Neuronal stem cell (in vitro differentiated cells): Measurements from ENCODE around the gene NUDT2.

Experiments used
- DNase-seq: peaks from one replicate; pipeline ENCODE4 v3.0.0-alpha.2; 2013; ENCODE audit warnings: low spot score
- H2AFZ ChIP-seq: one replicate; pipeline ENCODE4 v1.6.1; 2013; ENCODE audit warnings: mild to moderate bottlenecking, low read length, inconsistent platforms
- H2AK5ac ChIP-seq: 2 replicates; pipeline ENCODE4 v1.6.1; 2013; ENCODE audit warnings: low read depth, mild to moderate bottlenecking, inconsistent platforms, low read length, moderate library complexity, mixed read lengths
- H2BK120ac ChIP-seq: 2 replicates; pipeline ENCODE4 v1.6.1; 2013; ENCODE audit warnings: low read depth, mild to moderate bottlenecking, inconsistent platforms, low read length, moderate library complexity, mixed read lengths
- H2BK12ac ChIP-seq: one replicate; pipeline ENCODE4 v1.6.1; 2013; ENCODE audit warnings: low read length, inconsistent platforms
- H2BK15ac ChIP-seq: 2 replicates; pipeline ENCODE4 v1.6.1; 2013; ENCODE audit warnings: mild to moderate bottlenecking, low read length, inconsistent platforms, mixed read lengths
- H2BK5ac ChIP-seq: one replicate; pipeline ENCODE4 v1.6.1; 2013; ENCODE audit warnings: inconsistent platforms, mild to moderate bottlenecking, low read length, moderate library complexity
- H3K14ac ChIP-seq: one replicate; pipeline ENCODE4 v1.6.1; 2013; ENCODE audit warnings: low read length, inconsistent platforms
- H3K18ac ChIP-seq: 2 replicates; pipeline ENCODE4 v1.6.1; 2013; ENCODE audit warnings: low read length, inconsistent platforms
- H3K23ac ChIP-seq: 2 replicates; pipeline ENCODE4 v1.6.1; 2013; ENCODE audit warnings: low read depth, mild to moderate bottlenecking, mixed read lengths, low read length, inconsistent platforms; ENCODE audit not compliant: poor library complexity
- H3K27ac ChIP-seq: replicated peaks from 3 replicates; pipeline ENCODE4 v1.5.1; 2013; ENCODE audit warnings: low read length, inconsistent platforms
- H3K27me3 ChIP-seq, 3 experiments: 2 replicates each; pipeline ENCODE4 v1.6.1; 2013; ENCODE audit warnings: low read length in 3 of 3, mild to moderate bottlenecking in 2 of 3, inconsistent platforms in 1 of 3, low read depth in 1 of 3, mixed read lengths in 1 of 3, moderate library complexity in 1 of 3; ENCODE audit not compliant: control insufficient read depth in 3 of 3, insufficient read depth in 3 of 3
- H3K36me3 ChIP-seq, 2 donors: replicated peaks in 1 of 2; 2 replicates each; pipeline ENCODE4 v1.6.1; 2013; ENCODE audit warnings: low read length in 2 of 2; ENCODE audit not compliant: control insufficient read depth in 2 of 2, insufficient read depth in 2 of 2
- H3K4ac ChIP-seq: 2 replicates; pipeline ENCODE4 v1.6.1; 2013; ENCODE audit warnings: inconsistent platforms, mild to moderate bottlenecking, low read length, moderate library complexity
- H3K4me1 ChIP-seq, 2 donors: 1 replicate in 1 of 2; 2 replicates in 1 of 2; pipeline ENCODE4 v1.6.1; 2013; ENCODE audit warnings: low read length in 2 of 2, low read depth in 1 of 2; ENCODE audit not compliant: control insufficient read depth in 2 of 2, insufficient read depth in 1 of 2
- H3K4me2 ChIP-seq: one replicate; pipeline ENCODE4 v1.6.1; 2013; ENCODE audit warnings: mild to moderate bottlenecking, low read length, inconsistent platforms; ENCODE audit not compliant: insufficient read depth, poor library complexity, severe bottlenecking
- H3K4me3 ChIP-seq, 2 donors: 2 replicates each; pipeline ENCODE4 v1.5.1; 2013; ENCODE audit warnings: low read length in 2 of 2, mild to moderate bottlenecking in 2 of 2, inconsistent platforms in 1 of 2, moderate library complexity in 1 of 2
- H3K79me1 ChIP-seq: one replicate; pipeline ENCODE4 v1.6.1; 2013; ENCODE audit warnings: low read depth, mild to moderate bottlenecking, inconsistent platforms, low read length, moderate library complexity
- H3K9ac ChIP-seq: one replicate; pipeline ENCODE4 v1.6.1; 2013; ENCODE audit warnings: mild to moderate bottlenecking, low read depth, low read length, inconsistent platforms; ENCODE audit not compliant: poor library complexity
- H3K9me3 ChIP-seq, 2 donors: replicated peaks in 1 of 2; 2 replicates each; pipeline versions ENCODE3 to v1.6.1; 2013; ENCODE audit warnings: low read length in 2 of 2, mild to moderate bottlenecking in 2 of 2, inconsistent platforms in 1 of 2, low read depth in 1 of 2, mixed read lengths in 1 of 2, moderate library complexity in 1 of 2; ENCODE audit not compliant: control insufficient read depth in 2 of 2, insufficient read depth in 1 of 2
- H4K8ac ChIP-seq: one replicate; pipeline ENCODE4 v1.6.1; 2013; ENCODE audit warnings: low read depth, mild to moderate bottlenecking, inconsistent platforms, low read length, moderate library complexity
- H4K91ac ChIP-seq: one replicate; pipeline ENCODE4 v1.6.1; 2013; ENCODE audit warnings: low read length, low read depth, mild to moderate bottlenecking, inconsistent platforms; ENCODE audit not compliant: poor library complexity
- WGBS, 2 donors: extraction: QIAGEN DNeasy Blood & Tissue Kit; methylation state at CpG; one replicate each; pipeline ENCODE4 v1.1.7; 2013; ENCODE audit warnings: missing lambda C conversion rate in 2 of 2, mixed read lengths in 1 of 2; ENCODE audit not compliant: insufficient read length in 2 of 2, insufficient replicate concordance in 1 of 2; ENCODE audit errors: extremely low coverage in 2 of 2; 5-methylcytosine and 5-hydroxymethylcytosine counted together

Gene NUDT2

DNA sequence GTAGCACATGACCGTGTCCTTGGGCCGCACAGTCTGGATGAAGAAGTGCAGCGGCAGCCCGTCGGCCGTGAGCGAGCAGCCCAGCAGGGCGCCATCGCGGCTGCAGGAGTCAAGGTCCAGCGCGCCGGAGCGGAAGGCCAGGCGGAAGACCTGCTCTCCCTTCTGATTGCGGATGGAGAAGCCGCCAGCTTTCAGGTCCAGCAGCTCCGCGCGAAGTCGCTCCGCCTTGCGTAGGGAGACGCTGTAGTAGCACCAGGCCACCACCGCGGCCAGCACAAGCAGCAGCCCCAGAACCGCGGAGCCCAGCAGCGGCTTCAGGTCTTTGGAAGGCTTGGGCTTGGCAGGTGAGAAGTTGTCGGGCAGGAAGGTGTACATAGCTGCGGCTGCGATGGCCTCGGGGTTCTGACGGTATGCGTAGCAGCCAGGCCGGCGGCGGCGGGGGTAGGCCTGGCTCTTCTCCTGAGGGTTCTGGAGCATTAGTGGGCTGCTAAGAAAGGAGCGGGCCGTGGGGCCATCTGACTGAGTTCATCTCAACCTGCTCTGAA, 43.2 kb downstream of the NUDT2 start:
- Histone ChIP-seq H3K27ac (no peak overlapping the region), H2AK5ac (peak overlapping the region; percentile 57), H3K18ac (peak overlapping the region; percentile 12), H3K79me1 (no peaks in the 10 kb centered on the region), H2AFZ (no peak overlapping the region), H3K4me2 (no peak overlapping the region), H2BK15ac (no peak overlapping the region), H3K9me3 (peaks cover 5 to 27% of the 10 kb centered on the region in 2 donors), H3K36me3 (peaks cover 0 to 8% of the 10 kb centered on the region in 2 donors), H2BK12ac (no peak overlapping the region), H3K4ac (no peak overlapping the region), H3K9ac (no peak overlapping the region), H3K14ac (peak overlapping the region; percentile 47), H3K4me3 (peak overlapping the region in 1 of 2 donors; percentile 29), H3K27me3 (peaks cover 0 to 26% (median 10%) of the 10 kb centered on the region in 3 experiments), H3K4me1 (peaks cover 6 to 7% of the 10 kb centered on the region in 2 donors), H4K91ac (no peak overlapping the region), H3K23ac (no peak overlapping the region), H2BK120ac (no peak overlapping the region), H4K8ac (no peak overlapping the region), H2BK5ac (no peak overlapping the region)
- WGBS, 2 donors = no CpG with 5 or more reads among the region's 41 CpGs
- DNase-seq = no peak

DNA sequence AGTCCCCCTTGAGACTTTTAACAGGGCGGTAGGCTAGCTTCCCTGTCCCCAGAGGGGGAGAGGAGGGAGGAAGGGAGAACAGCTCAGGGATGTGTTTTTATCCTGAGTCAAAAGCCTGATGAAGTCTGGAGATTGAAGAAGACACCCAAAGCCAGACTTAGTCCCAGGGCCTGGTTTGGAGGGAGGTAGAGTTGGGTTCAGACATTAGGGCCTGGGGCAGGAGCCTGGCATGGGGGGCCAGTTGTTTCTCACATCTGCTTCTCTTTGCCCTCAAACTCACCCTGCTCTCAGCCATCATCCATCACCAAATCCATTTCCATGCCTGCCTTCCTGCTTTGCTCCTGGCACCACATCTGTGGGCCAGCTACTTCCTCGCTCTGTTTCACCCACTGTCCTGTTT, 44.4 kb downstream of the NUDT2 start:
- Histone ChIP-seq H3K27ac (no peak overlapping the region), H2AFZ (no peak overlapping the region), H3K79me1 (no peaks in the 10 kb centered on the region), H3K4me1 (peaks cover 6 to 7% of the 10 kb centered on the region in 2 donors), H3K36me3 (peaks cover 0 to 8% of the 10 kb centered on the region in 2 donors), H2BK120ac (no peak overlapping the region), H3K4me3 (no peak overlapping the region), H2BK15ac (no peak overlapping the region), H2AK5ac (no peak overlapping the region), H2BK5ac (no peak overlapping the region), H4K91ac (no peak overlapping the region), H2BK12ac (no peak overlapping the region), H3K14ac (no peak overlapping the region), H3K27me3 (peaks cover 0 to 34% (median 14%) of the 10 kb centered on the region in 3 experiments), H3K23ac (no peak overlapping the region), H4K8ac (no peak overlapping the region), H3K18ac (no peak overlapping the region), H3K9me3 (peaks cover 5 to 16% of the 10 kb centered on the region in 2 donors), H3K4ac (no peak overlapping the region), H3K9ac (no peak overlapping the region), H3K4me2 (no peak overlapping the region)
- no peak for DNase-seq
- no CpG with 5 or more reads among the region's 2 CpGs for whole genome bisulfite sequencing, 2 donors

GRCh38 chr9:34374339-34374738, 45.0 kb downstream of the NUDT2 start:
- Histone ChIP-seq H2AK5ac (no peak overlapping the region), H2BK12ac (no peak overlapping the region), H3K14ac (no peak overlapping the region), H3K9me3 (peaks cover 5 to 16% of the 10 kb centered on the region in 2 donors), H3K27me3 (peaks cover 0 to 39% (median 18%) of the 10 kb centered on the region in 3 experiments), H3K23ac (no peak overlapping the region), H3K9ac (no peak overlapping the region), H4K91ac (no peak overlapping the region), H3K4me3 (no peak overlapping the region), H3K4me2 (no peak overlapping the region), H3K4ac (no peak overlapping the region), H3K18ac (no peak overlapping the region), H3K4me1 (peaks cover 6 to 7% of the 10 kb centered on the region in 2 donors), H3K27ac (no peak overlapping the region), H2BK5ac (no peak overlapping the region), H2BK120ac (no peak overlapping the region), H2BK15ac (no peak overlapping the region), H3K36me3 (peaks cover 0 to 8% of the 10 kb centered on the region in 2 donors), H2AFZ (no peak overlapping the region), H3K79me1 (no peaks in the 10 kb centered on the region), H4K8ac (no peak overlapping the region)
- no CpG with 5 or more reads among the region's 3 CpGs for WGBS, 2 donors
- DNase-seq = no peak

DNA sequence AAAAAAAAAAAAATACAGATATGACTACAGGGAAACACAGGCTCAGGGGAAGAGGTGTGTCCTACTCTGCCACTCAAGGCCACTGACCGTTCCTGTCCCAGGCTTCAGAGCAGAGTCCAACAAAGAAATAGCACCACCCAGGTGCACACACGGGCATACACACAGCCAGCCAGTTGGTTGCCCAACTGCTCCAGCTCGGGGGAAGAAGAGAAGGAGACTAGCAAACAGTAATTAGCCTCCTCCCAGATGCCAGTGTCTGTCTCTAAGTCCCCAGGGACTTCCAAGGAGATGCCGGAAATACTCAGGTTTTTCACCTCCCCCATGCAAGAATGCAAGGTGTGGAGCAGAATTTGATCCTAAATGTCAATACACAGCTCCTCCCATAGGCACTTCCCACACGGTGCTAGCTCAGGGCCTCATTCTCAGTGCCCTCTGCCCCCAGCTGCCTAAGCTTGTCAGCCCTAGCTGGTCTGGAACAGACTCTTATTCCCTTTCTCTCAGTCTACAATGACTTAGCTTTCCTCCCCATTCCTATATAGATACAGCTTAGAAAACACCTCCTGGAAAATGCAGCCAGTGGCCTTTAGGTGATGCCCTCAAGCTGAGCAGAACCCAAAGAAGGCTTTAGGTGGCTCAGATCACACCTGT, 45.7 kb downstream of the NUDT2 start:
- peaks cover 5 to 16% of the 10 kb centered on the region in 2 donors for H3K9me3 ChIP-seq
- no peak overlapping the region for H3K14ac ChIP-seq
- no peak overlapping the region for H2BK5ac ChIP-seq
- no peak overlapping the region for H2AFZ ChIP-seq
- peaks cover 7 to 8% of the 10 kb centered on the region in 2 donors for H3K4me1 ChIP-seq
- no peak overlapping the region for H2BK120ac ChIP-seq
- no peak overlapping the region for H2BK12ac ChIP-seq
- no peak overlapping the region for H3K9ac ChIP-seq
- no peak overlapping the region for H3K4ac ChIP-seq
- H3K18ac ChIP-seq = no peak overlapping the region
- H2BK15ac ChIP-seq = no peak overlapping the region
- H3K36me3 ChIP-seq = peaks cover 0 to 8% of the 10 kb centered on the region in 2 donors
- no peak for DNase-seq
- no peak overlapping the region for H2AK5ac ChIP-seq
- no peak overlapping the region for H3K27ac ChIP-seq
- peaks cover 0 to 45% (median 22%) of the 10 kb centered on the region in 3 experiments for H3K27me3 ChIP-seq
- no peak overlapping the region for H3K4me2 ChIP-seq
- no CpG with 5 or more reads among the region's 5 CpGs for WGBS, 2 donors
- H4K91ac ChIP-seq = no peak overlapping the region
- no peak overlapping the region for H3K4me3 ChIP-seq
- H3K23ac ChIP-seq = no peak overlapping the region
- no peak overlapping the region for H4K8ac ChIP-seq
- no peaks in the 10 kb centered on the region for H3K79me1 ChIP-seq
